A673 (cell line): Measurements from ENCODE around the gene WNT5A.

Experiments
- CTCF ChIP-seq: fragments of 300-800, 200-600 bp; sonication (generic); conservative IDR thresholded peaks from 2 replicates; pipeline ENCODE4 v1.5.1; 2017; ENCODE audit warnings: low read depth, mild to moderate bottlenecking, antibody characterized with exemption, low read length, moderate library complexity, mixed read lengths
- EZH2 ChIP-seq: fragments of 200-600 bp; sonication (generic); IDR thresholded peaks from 2 replicates; pipeline ENCODE4 v1.6.1; 2017; ENCODE audit warnings: borderline replicate concordance, low read depth, mild to moderate bottlenecking, mixed read lengths, antibody characterized with exemption, low read length; ENCODE audit not compliant: poor library complexity, severe bottlenecking

- no peak for TF ChIP-seq CTCF
- TF ChIP-seq EZH2, result no peak
These were observed 13.3 kb downstream of the WNT5A start for GRCh38 chr3:55473788-55474187.
